ENCODE data around the gene OR52N2.

The OR52N2 gene

GRCh38 chr11:5808500-5809121 is at the start of gene OR52N2:
TSS of gene OR52N2 (plus strand) at chr11:5808924. CDS start at chr11:5820336, 11,412 bp downstream.
- peak; percentile 90 for ATAC-seq (ENCODE audit: low read depth)
- H3K27me3 Mint-ChIP-seq, result peaks cover 8% of the 10 kb centered on the region
- DNase-seq (ENCODE audit: low spot score in 2 of 2), result peak; percentile 74 to 78
- peak within 1 kb of the TSS; percentile 84 for H3K4me3 Mint-ChIP-seq
- peaks cover 12% of the 10 kb centered on the region for H3K4me1 Mint-ChIP-seq
- H3K9me3 Mint-ChIP-seq, result peaks cover 6% of the 10 kb centered on the region
- H3K27ac Mint-ChIP-seq, result no peak within 1 kb of the TSS
- peaks cover 3% of the 10 kb centered on the region for H3K36me3 Mint-ChIP-seq

DNA sequence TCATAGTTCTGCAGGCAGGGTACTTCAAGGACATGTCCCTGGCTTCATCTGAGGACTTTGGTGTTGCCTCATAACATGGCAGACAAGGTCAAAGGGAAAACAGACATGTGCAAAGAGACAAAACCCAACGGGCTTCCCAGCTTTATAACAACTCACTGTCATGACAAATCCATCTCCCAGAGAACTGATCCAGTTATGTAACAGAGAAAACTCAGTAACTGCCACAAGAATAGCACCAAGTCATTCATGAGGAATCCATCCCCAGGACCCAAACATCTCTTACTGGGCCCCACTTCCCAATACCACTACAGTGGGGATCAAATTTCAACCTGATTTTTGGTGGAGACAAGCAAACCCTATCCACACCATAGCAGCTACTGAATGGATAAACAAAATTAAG is 41.7 kb upstream of the OR52N2 start:
- Mint-ChIP-seq H3K9me3 (no peaks in the 10 kb centered on the region), H3K36me3 (no peaks in the 10 kb centered on the region), H3K4me1 (no peaks in the 10 kb centered on the region), H3K27ac (no peak overlapping the region), H3K27me3 (peaks cover 1% of the 10 kb centered on the region), H3K4me3 (no peak overlapping the region)
- DNase-seq (ENCODE audit: low spot score in 2 of 2) (no peak), ATAC-seq (ENCODE audit: low read depth) (no peak)

DNA sequence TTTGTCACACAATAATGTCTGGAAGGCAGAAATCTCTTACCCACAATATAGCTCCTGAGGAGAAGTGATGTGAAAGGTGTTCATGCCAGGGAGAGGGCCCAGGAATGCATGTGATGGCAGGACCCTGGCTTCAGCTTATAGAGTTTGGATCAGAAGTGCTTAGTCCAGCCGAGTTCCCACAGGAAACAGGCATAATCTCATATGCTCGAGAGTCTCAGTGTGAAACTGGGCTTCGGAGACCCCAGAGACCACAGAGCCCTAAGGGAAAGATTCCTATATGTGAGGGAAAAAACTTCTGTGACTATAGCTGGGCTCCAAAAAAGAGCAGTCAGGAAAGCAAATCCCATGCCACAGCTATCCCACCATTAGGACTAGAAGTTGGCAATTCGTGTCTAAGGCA is 25.5 kb upstream of the OR52N2 start, which contains the start of gene OR52N5:
Gene OR52N5 (minus strand): TSS at position 101 of the 400 bp plus-strand sequence. CDS start 4,721 bp downstream, outside the sequence.
- no peak within 1 kb of the TSS for H3K4me3 Mint-ChIP-seq
- ATAC-seq (ENCODE audit: low read depth) (no peak), DNase-seq (ENCODE audit: low spot score in 2 of 2) (no peak)
- H3K36me3 Mint-ChIP-seq, result no peaks in the 10 kb centered on the region
- H3K27me3 Mint-ChIP-seq, result peaks cover 3% of the 10 kb centered on the region
- H3K27ac Mint-ChIP-seq, result no peak within 1 kb of the TSS
- peaks cover 4% of the 10 kb centered on the region for H3K9me3 Mint-ChIP-seq
- no peaks in the 10 kb centered on the region for H3K4me1 Mint-ChIP-seq

DNA sequence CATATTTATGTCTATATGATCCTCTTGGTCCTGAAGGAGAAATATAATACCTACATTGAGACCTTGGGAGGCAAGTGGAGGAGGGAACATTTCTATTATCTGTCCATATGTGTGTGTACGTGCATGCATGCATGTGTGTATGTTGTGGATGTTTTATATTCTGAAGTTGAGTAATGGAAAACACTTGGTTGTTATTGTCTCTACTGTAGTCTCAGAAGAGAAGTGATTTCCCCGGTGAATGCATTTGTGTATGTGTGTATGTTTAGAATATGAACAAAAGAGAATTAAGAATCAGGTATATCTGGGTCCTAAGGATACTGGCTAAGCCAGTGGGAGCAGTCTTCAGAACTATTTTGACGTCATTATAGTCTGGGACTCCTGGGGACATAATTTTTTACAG is 17.6 kb upstream of the OR52N2 start, which contains the start of gene OR52N1:
Gene OR52N1 (minus strand): TSS at position 101 of the 400 bp plus-strand sequence. CDS start 2,449 bp downstream, outside the sequence.
- no peak within 1 kb of the TSS for H3K27ac Mint-ChIP-seq
- no peaks in the 10 kb centered on the region for H3K9me3 Mint-ChIP-seq
- H3K36me3 Mint-ChIP-seq, result no peaks in the 10 kb centered on the region
- no peak within 1 kb of the TSS for H3K4me3 Mint-ChIP-seq
- ATAC-seq (ENCODE audit: low read depth) (no peak), DNase-seq (ENCODE audit: low spot score in 2 of 2) (no peak)
- no peaks in the 10 kb centered on the region for H3K4me1 Mint-ChIP-seq
- peaks cover 7% of the 10 kb centered on the region for H3K27me3 Mint-ChIP-seq

- no peaks in the 10 kb centered on the region for H3K9me3 Mint-ChIP-seq
- H3K4me1 Mint-ChIP-seq, result no peaks in the 10 kb centered on the region
- H3K27me3 Mint-ChIP-seq, result peaks cover 15% of the 10 kb centered on the region
- H3K27ac Mint-ChIP-seq, result no peak overlapping the region
- DNase-seq (ENCODE audit: low spot score in 2 of 2) (no peak), ATAC-seq (ENCODE audit: low read depth) (no peak)
- H3K4me3 Mint-ChIP-seq, result no peak overlapping the region
- no peaks in the 10 kb centered on the region for H3K36me3 Mint-ChIP-seq
Observed at GRCh38 chr11:5796541-5796940, 12.2 kb upstream of the OR52N2 start.

GRCh38 chr11:5803982-5804381 is 4.7 kb upstream of the OR52N2 start:
- Mint-ChIP-seq H3K36me3 (peaks cover 5% of the 10 kb centered on the region), H3K27ac (no peak overlapping the region), H3K9me3 (peaks cover 9% of the 10 kb centered on the region), H3K4me1 (peaks cover 8% of the 10 kb centered on the region), H3K4me3 (no peak overlapping the region), H3K27me3 (peaks cover 15% of the 10 kb centered on the region)
- DNase-seq (ENCODE audit: low spot score in 2 of 2) (no peak), ATAC-seq (ENCODE audit: low read depth) (no peak)

DNA sequence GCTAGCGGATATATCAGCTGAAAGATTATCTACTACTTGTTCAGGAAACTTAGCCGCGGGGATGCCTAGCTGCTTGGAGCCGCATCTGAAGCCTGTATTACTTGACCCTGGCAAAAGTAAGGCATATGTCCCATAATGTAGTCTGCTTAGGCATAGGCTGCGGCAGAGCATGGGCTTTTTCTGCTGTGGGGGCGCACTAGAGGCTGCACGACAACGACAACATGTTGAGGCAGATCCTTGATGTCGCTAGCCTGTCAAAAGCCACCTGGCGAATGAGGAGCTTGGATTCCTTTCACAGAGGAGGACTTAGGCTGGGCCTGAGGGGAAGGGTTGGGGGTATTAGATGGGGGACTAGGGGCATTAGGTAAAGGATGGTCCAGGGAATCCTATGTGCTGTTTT is 1.1 kb upstream of the OR52N2 start:
- Mint-ChIP-seq H3K4me3 (no peak overlapping the region), H3K4me1 (peaks cover 12% of the 10 kb centered on the region), H3K27me3 (peaks cover 10% of the 10 kb centered on the region), H3K27ac (no peak overlapping the region), H3K36me3 (peaks cover 5% of the 10 kb centered on the region), H3K9me3 (peaks cover 9% of the 10 kb centered on the region)
- DNase-seq (ENCODE audit: low spot score in 2 of 2) (no peak), ATAC-seq (ENCODE audit: low read depth) (no peak)

DNA sequence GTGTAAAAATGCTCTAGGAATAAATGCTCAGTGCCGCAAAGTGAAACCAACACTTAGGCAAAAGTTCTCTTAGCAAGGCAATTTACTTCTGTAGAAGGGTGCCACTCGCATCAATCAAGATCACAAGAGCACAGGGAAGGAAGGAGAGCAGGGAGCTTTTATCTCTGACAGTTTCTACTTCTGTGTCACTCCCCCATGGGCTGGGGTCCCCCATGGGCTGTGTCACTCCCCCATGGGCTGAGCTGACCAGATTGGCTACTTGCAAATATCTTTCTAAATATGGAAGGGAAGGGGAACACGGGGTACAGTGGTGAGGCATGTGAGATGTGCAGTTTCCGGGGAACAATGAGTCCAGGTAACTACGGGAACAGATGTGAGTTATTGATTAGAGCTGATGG is 397 bp downstream of the OR52N2 start:
- H3K27me3 Mint-ChIP-seq, result peaks cover 8% of the 10 kb centered on the region
- peaks cover 5% of the 10 kb centered on the region for H3K9me3 Mint-ChIP-seq
- H3K27ac Mint-ChIP-seq, result no peak overlapping the region
- DNase-seq (ENCODE audit: low spot score in 2 of 2) (peak in 1 of 2 donors; percentile 3), ATAC-seq (ENCODE audit: low read depth) (peak; percentile 22)
- peaks cover 2% of the 10 kb centered on the region for H3K36me3 Mint-ChIP-seq
- H3K4me1 Mint-ChIP-seq, result peaks cover 12% of the 10 kb centered on the region
- peak overlapping the region; percentile 84 for H3K4me3 Mint-ChIP-seq

DNA sequence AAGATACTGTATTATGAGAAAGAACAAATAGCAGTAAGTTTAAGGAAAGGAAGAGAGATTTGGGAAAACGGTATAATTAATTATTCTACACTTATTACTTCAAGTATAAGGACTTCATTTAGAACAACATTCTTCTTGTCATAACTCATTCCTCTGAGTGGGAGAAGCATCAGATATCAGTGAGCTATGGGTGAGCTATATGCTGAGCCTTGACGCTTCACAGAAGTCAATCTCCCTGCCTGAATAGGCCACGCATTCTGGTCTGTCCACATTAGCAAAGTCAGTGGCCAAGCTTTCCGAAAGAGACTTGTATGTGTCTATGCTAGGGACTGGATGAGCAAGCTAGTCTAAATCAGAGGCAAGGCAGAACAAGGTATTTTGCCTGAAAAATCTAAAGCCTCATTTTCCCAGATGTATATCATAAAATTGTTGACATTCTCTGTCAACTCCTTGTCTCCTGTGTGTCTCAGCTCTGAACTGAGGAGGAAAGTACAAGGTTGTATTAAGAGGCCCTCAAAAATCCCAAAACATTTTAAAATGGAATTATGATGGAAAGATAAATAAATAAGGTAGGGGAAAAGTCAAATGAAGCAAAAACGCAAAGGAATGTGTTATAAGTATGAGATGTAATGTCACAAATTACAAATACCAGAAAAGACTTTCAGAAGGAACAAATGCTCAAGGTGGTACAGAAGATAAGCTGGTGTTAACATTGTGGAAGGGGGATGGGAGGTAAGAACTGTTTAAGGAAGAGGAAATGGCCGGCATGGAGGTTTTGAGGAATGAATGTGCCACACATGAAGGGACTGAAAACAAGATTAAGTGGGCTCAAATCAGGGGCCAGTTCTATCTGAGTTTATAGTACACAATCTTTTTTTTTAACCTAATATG is 1.4 kb downstream of the OR52N2 start:
- Mint-ChIP-seq H3K27me3 (peaks cover 6% of the 10 kb centered on the region), H3K4me3 (no peak overlapping the region), H3K4me1 (peaks cover 15% of the 10 kb centered on the region), H3K9me3 (no peaks in the 10 kb centered on the region), H3K27ac (peak overlapping the region; percentile 10), H3K36me3 (no peaks in the 10 kb centered on the region)
- ATAC-seq (ENCODE audit: low read depth), result no peak
- no peak for DNase-seq (ENCODE audit: low spot score in 2 of 2)

DNA sequence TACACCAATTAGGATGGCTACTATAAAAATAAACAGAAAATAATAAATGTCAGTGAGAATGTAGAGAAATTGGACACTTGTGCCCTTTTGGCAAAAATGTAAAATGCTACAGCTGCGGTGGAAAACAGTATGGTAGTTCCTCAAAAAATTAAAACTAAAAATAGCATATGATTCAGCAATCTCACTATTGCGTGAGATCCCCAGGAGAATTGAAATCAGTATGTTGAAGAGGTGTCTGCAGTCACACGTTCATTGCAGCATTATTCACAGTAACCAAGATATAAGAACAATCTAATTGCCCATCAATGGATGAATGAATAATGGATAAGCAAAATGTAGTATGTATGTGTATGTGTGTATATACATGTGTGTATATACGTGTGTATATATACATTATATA is 6.8 kb downstream of the OR52N2 start:
- peaks cover 5% of the 10 kb centered on the region for H3K4me1 Mint-ChIP-seq
- H3K4me3 Mint-ChIP-seq, result no peak overlapping the region
- no peaks in the 10 kb centered on the region for H3K36me3 Mint-ChIP-seq
- ATAC-seq (ENCODE audit: low read depth) (peak; percentile 74), DNase-seq (ENCODE audit: low spot score in 2 of 2) (no peak)
- no peaks in the 10 kb centered on the region for H3K9me3 Mint-ChIP-seq
- H3K27me3 Mint-ChIP-seq, result no peaks in the 10 kb centered on the region
- H3K27ac Mint-ChIP-seq, result peak overlapping the region; percentile 46

GRCh38 chr11:5818245-5818886 is 9.6 kb downstream of the OR52N2 start:
- no peaks in the 10 kb centered on the region for H3K9me3 Mint-ChIP-seq
- H3K4me1 Mint-ChIP-seq, result peaks cover 5% of the 10 kb centered on the region
- H3K4me3 Mint-ChIP-seq, result peak overlapping the region; percentile 72
- H3K27me3 Mint-ChIP-seq, result peaks cover 3% of the 10 kb centered on the region
- ATAC-seq (ENCODE audit: low read depth) (no peak), DNase-seq (ENCODE audit: low spot score in 2 of 2) (no peak)
- H3K36me3 Mint-ChIP-seq, result no peaks in the 10 kb centered on the region
- H3K27ac Mint-ChIP-seq, result no peak overlapping the region

- Mint-ChIP-seq H3K27ac (no peak overlapping the region), H3K4me1 (no peaks in the 10 kb centered on the region), H3K27me3 (peaks cover 2% of the 10 kb centered on the region), H3K9me3 (peaks cover 3% of the 10 kb centered on the region), H3K4me3 (no peak overlapping the region), H3K36me3 (no peaks in the 10 kb centered on the region)
- ATAC-seq (ENCODE audit: low read depth), result no peak
- DNase-seq (ENCODE audit: low spot score in 2 of 2), result no peak
Observed at GRCh38 chr11:5831196-5831829, 22.6 kb downstream of the OR52N2 start.

GRCh38 chr11:5833446-5833845 is 24.7 kb downstream of the OR52N2 start:
- H3K4me3 Mint-ChIP-seq, result no peak overlapping the region

More at GRCh38 chr11:5833446-5833845, 24.7 kb downstream of the OR52N2 start:
- no peaks in the 10 kb centered on the region for H3K36me3 Mint-ChIP-seq
- no peak overlapping the region for H3K27ac Mint-ChIP-seq
- ATAC-seq (ENCODE audit: low read depth) (no peak), DNase-seq (ENCODE audit: low spot score in 2 of 2) (no peak)
- no peaks in the 10 kb centered on the region for H3K4me1 Mint-ChIP-seq
- H3K9me3 Mint-ChIP-seq, result peaks cover 4% of the 10 kb centered on the region
- H3K27me3 Mint-ChIP-seq, result peaks cover 5% of the 10 kb centered on the region
